ENCODE results near the gene ZCCHC17. TPM values are rescaled to one million over a fixed set of nuclear protein-coding genes. Genes with fewer than 3 reads are reported as not detected.

The ZCCHC17 gene
- total RNA-seq, 2 experiments from 2014 or later: 23.9 to 28.8 TPM

GRCh38 chr1:31412205-31412604, 115.4 kb downstream of the ZCCHC17 start:
- no peaks in the 10 kb centered on the region for H3K9me3 Mint-ChIP-seq (ENCODE audit: low read depth)
- ChIA-PET POLR2A (no interaction called here), CTCF (interaction anchor here (0.6 to 3.5 kb wide), 4 partner anchors 18 to 231 kb away, joined by 3 to 22 read pairs (median 6); no protein-coding TSS in a partner anchor)
- ATAC-seq (no peak), DNase-seq (no peak)
- no peaks in the 10 kb centered on the region for H3K36me3 Mint-ChIP-seq (ENCODE audit: low read depth)
- peaks cover 51% of the 10 kb centered on the region for H3K27me3 Mint-ChIP-seq
- intact Hi-C loops (cut with DNase I, micrococcal nuclease): loop anchor here in 1 of 2 experiments (2.0 to 10.0 kb wide), 2 partner anchors 257 to 697 kb away; no protein-coding TSS in a partner anchor
- no peak overlapping the region for H3K27ac Mint-ChIP-seq
- peak overlapping the region; percentile 37 for H3K4me3 Mint-ChIP-seq
- H3K4me1 Mint-ChIP-seq: peaks cover 8% of the 10 kb centered on the region

- peak; percentile 69 for ATAC-seq
Observed at GRCh38 chr1:31412732-31413404, 116.0 kb downstream of the ZCCHC17 start, which contains the start of gene SERINC2. Gene SERINC2, plus strand, starts transcription at chr1:31413213. Its CDS starts 53 bp downstream, at chr1:31413266.

GRCh38 chr1:31413405-31414001, 116.7 kb downstream of the ZCCHC17 start:
- Mint-ChIP-seq H3K27me3 (peaks cover 55% of the 10 kb centered on the region), H3K9me3 (ENCODE audit: low read depth) (no peaks in the 10 kb centered on the region), H3K36me3 (ENCODE audit: low read depth) (no peaks in the 10 kb centered on the region), H3K27ac (no peak overlapping the region), H3K4me1 (peaks cover 8% of the 10 kb centered on the region), H3K4me3 (peak overlapping the region; percentile 73)
- ATAC-seq: peak; percentile 53
- intact Hi-C loops (cut with DNase I, micrococcal nuclease): loop anchor here in 1 of 2 experiments (2.0 to 10.0 kb wide), 2 partner anchors 259 to 699 kb away; no protein-coding TSS in a partner anchor
- POLR2A ChIA-PET: no interaction called here
- CTCF ChIA-PET: interaction anchor here (0.6 to 3.5 kb wide), 2 partner anchors 19 to 602 kb away, joined by 3 to 22 read pairs; no protein-coding TSS in a partner anchor
- DNase-seq: peak; percentile 40

More at GRCh38 chr1:31412732-31413404, 116.0 kb downstream of the ZCCHC17 start, which contains the start of gene SERINC2:
- peak; percentile 46 for DNase-seq
- Mint-ChIP-seq H3K36me3 (ENCODE audit: low read depth) (no peaks in the 10 kb centered on the region), H3K4me1 (peaks cover 8% of the 10 kb centered on the region), H3K4me3 (peak within 1 kb of the TSS; percentile 73), H3K27ac (no peak within 1 kb of the TSS), H3K27me3 (peaks cover 55% of the 10 kb centered on the region), H3K9me3 (ENCODE audit: low read depth) (no peaks in the 10 kb centered on the region)
- POLR2A ChIA-PET: no interaction called here
- intact Hi-C loops (cut with DNase I, micrococcal nuclease): loop anchor here in 1 of 2 experiments (2.0 to 10.0 kb wide), 2 partner anchors 258 to 698 kb away; no protein-coding TSS in a partner anchor
- CTCF ChIA-PET: interaction anchor here (1.9 to 3.5 kb wide), 2 partner anchors 18 to 136 kb away, joined by 10 to 22 read pairs; no protein-coding TSS in a partner anchor

Other genes with a start within 250 kb of the ZCCHC17 start
- 10 to 100 TPM; 87.1 to 91.4 TPM for gene PUM1, start 231.3 kb upstream of the ZCCHC17 start, total RNA-seq
- not detected for gene NKAIN1, start 57.1 kb upstream of the ZCCHC17 start, total RNA-seq
- 100 to 1,000 TPM; 101 to 111 TPM for gene SNRNP40, start 244 bp upstream of the ZCCHC17 start, total RNA-seq
- not detected for gene FABP3, start 76.0 kb downstream of the ZCCHC17 start, total RNA-seq
- gene SERINC2, start 116.2 kb downstream of the ZCCHC17 start, total RNA-seq: under 1 TPM in 1 of 2 experiments, not detected in 1; 0.14 TPM